Stimulated activated naive CD8-positive, alpha-beta T cell treated with anti-CD3 and anti-CD28 coated beads, Interleukin-15, amount 100 ng/mL, for 72 hours (primary cell): Measurements from ENCODE around the gene CCND1.

Experiments used
- ATAC-seq: fragments of 150-1000 bp; cut with Tn5 transposase; 2 replicates; pipeline ENCODE4 v1.10.0; 2021; ENCODE audit warnings: mild to moderate bottlenecking, moderate library complexity
- DNase-seq, 2 donors: peaks; one replicate each; pipeline ENCODE4 v3.0.0; 2021 to 2022
- H3K27ac Mint-ChIP-seq, 2 donors: one replicate each; pipeline ENCODE4 v1.8.0; 2022; ENCODE audit warnings: mild to moderate bottlenecking in 2 of 2, mixed read lengths in 2 of 2, moderate library complexity in 2 of 2
- H3K27me3 Mint-ChIP-seq: one replicate; pipeline ENCODE4 v1.8.0; 2022; ENCODE audit warnings: mixed read lengths
- H3K4me1 Mint-ChIP-seq: one replicate; pipeline ENCODE4 v1.8.0; 2022; ENCODE audit warnings: mild to moderate bottlenecking, mixed read lengths
- H3K4me3 Mint-ChIP-seq, 2 donors: one replicate each; pipeline ENCODE4 v1.8.0; 2022; ENCODE audit warnings: mild to moderate bottlenecking in 2 of 2, mixed read lengths in 2 of 2, moderate library complexity in 1 of 2
- H3K9me3 Mint-ChIP-seq, 2 donors: one replicate each; pipeline ENCODE4 v1.8.0; 2022; ENCODE audit warnings: mixed read lengths in 2 of 2

Gene CCND1

DNA sequence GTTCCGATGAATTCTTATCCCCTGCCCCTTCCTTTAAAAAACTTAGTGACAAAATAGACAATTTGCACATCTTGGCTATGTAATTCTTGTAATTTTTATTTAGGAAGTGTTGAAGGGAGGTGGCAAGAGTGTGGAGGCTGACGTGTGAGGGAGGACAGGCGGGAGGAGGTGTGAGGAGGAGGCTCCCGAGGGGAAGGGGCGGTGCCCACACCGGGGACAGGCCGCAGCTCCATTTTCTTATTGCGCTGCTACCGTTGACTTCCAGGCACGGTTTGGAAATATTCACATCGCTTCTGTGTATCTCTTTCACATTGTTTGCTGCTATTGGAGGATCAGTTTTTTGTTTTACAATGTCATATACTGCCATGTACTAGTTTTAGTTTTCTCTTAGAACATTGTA, 12.0 kb downstream of the CCND1 start:
- no peak overlapping the region for H3K27ac Mint-ChIP-seq
- H3K4me1 Mint-ChIP-seq, result no peaks in the 10 kb centered on the region
- no peaks in the 10 kb centered on the region for H3K9me3 Mint-ChIP-seq
- H3K4me3 Mint-ChIP-seq, result no peak overlapping the region
- H3K27me3 Mint-ChIP-seq, result no peaks in the 10 kb centered on the region
- ATAC-seq (no peak), DNase-seq (no peak)

DNA sequence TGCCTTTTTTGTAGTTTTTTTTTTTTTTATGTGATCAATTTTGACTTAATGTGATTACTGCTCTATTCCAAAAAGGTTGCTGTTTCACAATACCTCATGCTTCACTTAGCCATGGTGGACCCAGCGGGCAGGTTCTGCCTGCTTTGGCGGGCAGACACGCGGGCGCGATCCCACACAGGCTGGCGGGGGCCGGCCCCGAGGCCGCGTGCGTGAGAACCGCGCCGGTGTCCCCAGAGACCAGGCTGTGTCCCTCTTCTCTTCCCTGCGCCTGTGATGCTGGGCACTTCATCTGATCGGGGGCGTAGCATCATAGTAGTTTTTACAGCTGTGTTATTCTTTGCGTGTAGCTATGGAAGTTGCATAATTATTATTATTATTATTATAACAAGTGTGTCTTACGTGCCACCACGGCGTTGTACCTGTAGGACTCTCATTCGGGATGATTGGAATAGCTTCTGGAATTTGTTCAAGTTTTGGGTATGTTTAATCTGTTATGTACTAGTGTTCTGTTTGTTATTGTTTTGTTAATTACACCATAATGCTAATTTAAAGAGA, 12.5 kb downstream of the CCND1 start:
- H3K27ac Mint-ChIP-seq, result no peak overlapping the region
- no peak overlapping the region for H3K4me3 Mint-ChIP-seq
- H3K27me3 Mint-ChIP-seq, result no peaks in the 10 kb centered on the region
- H3K9me3 Mint-ChIP-seq, result no peaks in the 10 kb centered on the region
- ATAC-seq (no peak), DNase-seq (no peak)
- H3K4me1 Mint-ChIP-seq, result no peaks in the 10 kb centered on the region

DNA sequence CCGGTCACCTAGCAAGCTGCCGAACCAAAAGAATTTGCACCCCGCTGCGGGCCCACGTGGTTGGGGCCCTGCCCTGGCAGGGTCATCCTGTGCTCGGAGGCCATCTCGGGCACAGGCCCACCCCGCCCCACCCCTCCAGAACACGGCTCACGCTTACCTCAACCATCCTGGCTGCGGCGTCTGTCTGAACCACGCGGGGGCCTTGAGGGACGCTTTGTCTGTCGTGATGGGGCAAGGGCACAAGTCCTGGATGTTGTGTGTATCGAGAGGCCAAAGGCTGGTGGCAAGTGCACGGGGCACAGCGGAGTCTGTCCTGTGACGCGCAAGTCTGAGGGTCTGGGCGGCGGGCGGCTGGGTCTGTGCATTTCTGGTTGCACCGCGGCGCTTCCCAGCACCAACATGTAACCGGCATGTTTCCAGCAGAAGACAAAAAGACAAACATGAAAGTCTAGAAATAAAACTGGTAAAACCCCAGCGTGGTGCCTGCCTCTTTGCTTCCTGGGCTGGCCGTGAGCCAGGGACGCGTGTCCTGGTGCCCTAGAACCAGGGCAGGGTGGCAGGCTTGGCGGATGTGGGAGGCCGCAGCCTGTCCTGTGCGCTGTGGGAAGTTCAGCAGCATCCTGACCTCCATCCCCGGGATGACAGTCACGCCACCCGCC, 13.2 kb downstream of the CCND1 start:
- H3K9me3 Mint-ChIP-seq, result no peaks in the 10 kb centered on the region
- DNase-seq (no peak), ATAC-seq (no peak)
- H3K4me1 Mint-ChIP-seq, result no peaks in the 10 kb centered on the region
- no peaks in the 10 kb centered on the region for H3K27me3 Mint-ChIP-seq
- H3K4me3 Mint-ChIP-seq, result no peak overlapping the region
- H3K27ac Mint-ChIP-seq, result no peak overlapping the region

DNA sequence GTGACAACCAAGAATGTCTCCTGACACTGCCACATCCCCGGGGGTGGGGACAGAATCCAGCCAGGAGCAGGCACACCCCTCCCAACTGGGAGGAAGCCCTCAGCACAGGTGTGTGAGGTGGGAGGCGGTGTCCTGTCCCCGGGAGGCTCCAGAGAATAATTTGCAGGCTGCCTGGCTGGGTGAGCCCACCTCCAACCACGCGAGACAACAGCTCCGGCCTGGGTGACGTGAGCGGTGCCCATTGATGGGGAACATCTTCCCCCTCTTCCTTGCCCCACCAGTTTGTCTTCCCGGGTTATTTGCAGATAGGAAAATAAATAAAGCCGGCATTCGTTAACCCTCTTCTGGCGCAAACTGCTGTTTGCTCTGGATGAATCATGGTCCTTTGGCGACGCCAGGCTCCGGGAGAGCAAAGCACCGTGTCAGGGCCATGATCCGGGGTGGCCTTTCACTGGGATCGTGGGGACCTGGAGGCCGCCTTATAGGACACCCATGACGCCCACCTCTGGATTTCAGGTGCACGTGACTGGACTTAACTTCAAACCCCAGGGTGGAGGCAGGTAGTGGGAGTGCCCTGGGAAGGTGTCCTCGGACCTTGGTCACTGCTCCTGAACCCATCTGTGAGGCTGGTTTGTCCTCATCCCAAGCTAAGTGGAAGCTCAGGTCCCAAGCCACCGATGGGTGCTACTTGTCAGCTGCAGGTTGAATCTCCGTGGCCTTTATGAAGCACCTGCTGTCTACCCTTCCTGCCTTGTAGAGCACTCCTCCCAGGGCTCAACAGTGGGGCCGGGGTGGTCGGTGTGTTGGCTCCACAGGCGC, 13.9 kb downstream of the CCND1 start:
- no peak overlapping the region for H3K27ac Mint-ChIP-seq

DNA sequence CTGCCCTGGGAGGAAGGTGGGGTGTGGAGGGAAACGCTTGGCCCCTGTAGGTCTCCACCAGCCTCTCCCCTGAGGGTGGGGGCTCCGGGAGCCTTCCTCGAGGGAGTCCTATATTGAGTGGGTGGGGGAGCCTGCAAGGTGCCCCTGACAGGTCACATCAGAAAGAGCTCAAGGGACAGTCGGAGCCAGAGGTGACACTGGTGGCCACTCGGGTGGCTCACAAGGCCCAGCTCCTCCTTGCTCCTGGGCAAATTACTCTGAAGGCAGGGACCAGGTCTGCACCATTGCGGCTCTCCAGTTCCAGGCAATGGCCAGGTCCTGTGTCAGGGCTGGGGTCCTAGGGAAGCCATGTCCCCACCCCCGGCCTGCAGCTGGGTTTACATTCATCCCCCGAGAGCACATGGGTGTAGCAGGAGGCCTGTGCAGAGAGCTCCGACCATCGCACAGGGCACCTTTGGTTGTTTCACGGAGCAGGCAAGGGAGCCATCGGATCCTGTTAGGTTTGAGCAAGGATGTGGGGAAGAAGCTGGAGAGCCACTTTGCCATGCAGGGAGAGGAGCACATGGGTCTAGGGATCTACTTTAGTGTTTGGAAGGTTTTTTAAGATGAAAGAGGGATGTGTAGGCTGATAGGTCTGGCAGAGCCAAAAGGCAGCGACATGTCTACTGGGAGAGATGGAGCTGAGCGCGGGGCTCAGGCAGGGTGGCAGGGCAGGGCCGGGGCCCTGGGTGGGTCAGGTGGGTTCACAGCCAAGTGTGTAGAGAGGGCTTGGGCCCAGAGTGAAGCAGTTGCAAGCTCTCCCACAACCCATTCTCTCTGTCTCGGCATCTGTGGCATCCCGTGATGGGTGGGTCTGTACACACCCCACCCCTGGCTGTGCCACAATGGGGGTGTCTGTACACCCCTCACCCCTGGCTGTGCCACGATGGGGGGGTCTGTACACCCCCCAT, 14.8 kb downstream of the CCND1 start:
- Mint-ChIP-seq H3K4me1 (no peaks in the 10 kb centered on the region), H3K4me3 (no peak overlapping the region), H3K27ac (peak overlapping the region in 1 of 2 donors; percentile 81), H3K27me3 (no peaks in the 10 kb centered on the region), H3K9me3 (no peaks in the 10 kb centered on the region)
- ATAC-seq (peak; percentile 46), DNase-seq (no peak)

More for the DNA sequence above, 13.9 kb downstream of the CCND1 start:
- DNase-seq (no peak), ATAC-seq (no peak)
- no peak overlapping the region for H3K4me3 Mint-ChIP-seq
- no peaks in the 10 kb centered on the region for H3K27me3 Mint-ChIP-seq
- H3K9me3 Mint-ChIP-seq, result no peaks in the 10 kb centered on the region
- H3K4me1 Mint-ChIP-seq, result no peaks in the 10 kb centered on the region

DNA sequence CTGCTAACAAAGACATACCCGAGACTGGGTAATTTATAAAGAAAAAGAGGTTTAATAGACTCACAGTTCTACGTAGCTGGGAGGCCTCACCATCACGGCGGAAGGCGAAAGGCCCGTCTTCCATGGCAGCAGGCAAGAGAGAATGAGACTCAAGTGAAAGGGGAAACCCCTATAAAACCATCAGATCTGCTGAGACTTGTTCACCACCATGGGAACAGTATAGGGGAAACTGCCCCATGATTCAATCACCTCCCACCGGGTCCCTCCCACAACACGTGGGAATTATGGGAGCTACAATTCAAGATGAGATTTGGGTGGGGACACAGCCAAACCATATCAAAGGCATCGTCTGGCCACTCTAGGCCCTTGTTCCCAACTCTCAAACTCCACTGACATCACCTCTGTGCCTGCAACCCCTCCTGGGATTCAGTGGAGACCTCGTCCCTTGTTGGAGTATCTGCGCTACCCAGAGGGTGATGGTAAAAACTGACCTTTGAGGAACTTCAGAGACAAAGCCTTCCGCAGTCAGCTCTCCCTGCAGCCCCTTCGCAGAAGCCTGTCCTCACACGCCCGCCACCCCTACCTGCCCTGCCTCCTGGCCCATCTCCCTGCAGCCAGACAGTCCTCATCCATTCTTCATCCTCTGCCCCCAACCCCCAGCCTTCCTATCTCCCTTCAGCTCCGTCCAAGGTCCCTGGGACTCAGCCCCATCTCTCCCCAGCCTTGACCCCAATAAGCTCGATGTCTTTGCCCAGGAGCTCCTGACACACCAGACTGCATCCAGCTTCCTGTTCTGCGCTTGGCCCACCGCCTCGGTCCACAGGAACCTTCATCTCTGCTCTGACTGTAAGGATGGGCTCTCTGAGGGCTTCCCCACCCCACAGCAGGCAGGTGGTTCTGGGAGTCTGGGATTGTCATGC, 15.8 kb downstream of the CCND1 start:
- no peaks in the 10 kb centered on the region for H3K9me3 Mint-ChIP-seq
- H3K27me3 Mint-ChIP-seq, result no peaks in the 10 kb centered on the region
- no peak overlapping the region for H3K4me3 Mint-ChIP-seq
- peak overlapping the region; percentile 88 for H3K27ac Mint-ChIP-seq
- ATAC-seq, result no peak
- H3K4me1 Mint-ChIP-seq, result no peaks in the 10 kb centered on the region
- DNase-seq, result no peak

DNA sequence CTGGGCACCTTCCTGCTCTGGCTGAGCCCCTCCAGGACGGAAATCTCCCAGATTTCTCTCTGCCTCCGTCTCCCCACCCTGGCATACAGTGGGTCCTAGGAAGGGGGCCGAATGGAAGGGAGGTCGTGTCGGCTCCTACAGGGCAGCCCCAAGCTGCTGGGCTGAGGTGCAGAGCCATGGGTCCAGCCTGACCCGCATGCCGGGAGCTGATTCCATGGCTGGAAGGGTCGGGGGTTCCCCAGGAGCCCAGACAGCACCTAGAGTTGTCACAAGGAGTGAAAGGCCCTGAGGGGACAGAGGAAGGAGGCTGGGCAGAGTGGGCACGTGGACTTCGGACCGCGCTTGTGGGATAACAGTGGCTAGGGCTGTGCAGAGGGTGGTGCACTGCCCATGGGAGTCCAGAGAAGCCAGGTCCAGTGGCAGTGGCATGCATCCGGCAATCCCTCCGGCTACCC, 16.5 kb downstream of the CCND1 start:
- no peak for ATAC-seq
- Mint-ChIP-seq H3K9me3 (no peaks in the 10 kb centered on the region), H3K4me3 (no peak overlapping the region), H3K4me1 (no peaks in the 10 kb centered on the region), H3K27ac (no peak overlapping the region), H3K27me3 (no peaks in the 10 kb centered on the region)
- no peak for DNase-seq

DNA sequence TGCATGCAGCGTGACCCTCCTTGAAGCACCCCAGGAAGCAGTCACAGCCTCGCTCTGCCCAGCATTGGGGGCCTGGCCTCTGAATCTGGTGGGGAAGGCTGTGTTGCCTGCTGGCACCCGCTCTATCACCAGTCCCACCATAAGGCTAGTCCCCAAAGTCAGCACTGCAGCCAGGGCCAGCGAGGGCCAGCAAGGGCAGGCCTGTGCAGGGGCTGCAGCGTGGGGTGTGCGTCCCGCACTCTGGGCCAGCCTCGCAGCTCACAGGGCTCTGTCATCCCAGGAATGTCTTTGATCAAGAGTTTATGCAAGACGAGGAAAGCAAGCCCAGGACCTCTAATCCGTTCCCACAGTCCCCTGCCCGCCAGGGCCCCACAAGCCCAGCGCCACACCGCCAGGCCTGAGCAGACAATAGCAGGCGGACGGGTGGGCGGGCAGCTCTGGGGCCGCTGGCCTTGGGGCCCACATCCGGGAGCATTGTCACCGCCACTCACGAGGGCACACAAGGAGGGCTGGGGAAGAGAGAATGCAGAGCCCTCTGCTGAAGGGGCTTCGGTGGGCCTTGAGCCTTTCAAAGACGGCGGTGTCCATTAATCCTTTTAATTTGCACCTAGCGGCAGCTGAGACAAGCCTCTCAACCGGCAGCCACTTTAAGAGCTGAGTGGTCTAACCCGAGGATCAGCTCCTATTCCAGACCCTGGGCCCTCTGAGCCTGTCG, 17.1 kb downstream of the CCND1 start:
- ATAC-seq, result no peak

DNA sequence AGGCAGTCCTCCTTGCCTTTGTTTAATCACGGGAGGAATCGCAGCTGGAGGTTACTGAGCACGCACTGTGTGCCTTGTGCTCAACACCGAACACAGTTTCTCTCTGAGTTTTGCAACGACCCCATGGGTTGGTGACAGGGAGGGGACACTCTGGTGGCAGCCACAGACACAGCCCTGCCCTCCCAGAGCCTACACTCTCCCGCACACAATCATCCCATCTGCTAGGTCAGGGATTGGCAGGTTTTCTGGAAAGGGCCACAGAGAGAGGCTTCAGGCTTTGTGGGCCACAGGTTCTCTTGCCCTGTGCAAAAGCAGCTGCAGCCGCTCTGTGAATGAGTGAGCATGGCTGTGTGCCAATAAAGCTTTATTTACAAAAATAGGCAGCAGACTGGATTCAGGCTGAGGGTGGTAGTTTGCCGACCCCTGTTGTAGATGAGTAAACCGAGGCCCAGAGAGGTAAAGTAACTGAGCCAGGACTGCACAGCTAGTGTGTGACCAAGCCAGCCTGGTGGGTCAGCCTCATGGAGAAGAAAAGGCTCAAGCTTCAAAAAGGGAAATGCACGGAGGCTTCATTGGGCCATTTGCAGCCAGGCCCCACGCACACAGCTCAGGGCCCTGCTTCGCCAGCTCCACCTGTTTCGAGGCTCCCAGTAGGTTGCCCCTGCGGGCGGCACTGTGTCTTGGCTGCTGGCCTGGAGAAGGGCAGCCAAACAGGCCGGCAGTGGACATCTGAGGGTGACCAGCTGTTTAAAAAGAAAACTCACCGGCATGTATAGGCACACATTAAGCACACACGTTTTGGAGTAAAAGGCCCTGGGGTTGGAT, 17.9 kb downstream of the CCND1 start:
- no peaks in the 10 kb centered on the region for H3K9me3 Mint-ChIP-seq
- no peak overlapping the region for H3K4me3 Mint-ChIP-seq
- no peaks in the 10 kb centered on the region for H3K27me3 Mint-ChIP-seq
- DNase-seq (no peak), ATAC-seq (no peak)
- no peaks in the 10 kb centered on the region for H3K4me1 Mint-ChIP-seq
- no peak overlapping the region for H3K27ac Mint-ChIP-seq

More for the DNA sequence above, 17.1 kb downstream of the CCND1 start:
- DNase-seq, result no peak
- Mint-ChIP-seq H3K4me1 (no peaks in the 10 kb centered on the region), H3K4me3 (no peak overlapping the region), H3K27ac (peak overlapping the region in 1 of 2 donors; percentile 63), H3K27me3 (no peaks in the 10 kb centered on the region), H3K9me3 (no peaks in the 10 kb centered on the region)

DNA sequence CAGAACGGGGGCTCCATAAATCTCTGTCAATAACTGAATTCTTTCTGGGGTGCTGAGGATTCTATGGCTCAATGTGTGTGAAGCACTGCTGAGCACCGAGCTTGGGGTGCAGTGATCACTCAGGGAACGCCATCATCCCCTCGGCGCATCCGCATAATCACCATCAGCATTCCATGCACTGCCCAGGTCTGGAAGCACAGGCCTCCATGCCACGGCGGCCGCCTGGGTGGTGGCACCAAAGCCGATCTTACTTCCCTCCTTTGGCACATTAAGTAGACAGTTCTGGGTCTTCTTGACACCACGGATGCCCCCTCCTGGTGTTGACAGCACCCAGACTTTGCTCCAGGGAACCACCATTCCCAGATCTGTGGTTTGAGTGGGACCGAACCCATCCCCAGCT, 18.6 kb downstream of the CCND1 start:
- ATAC-seq (no peak), DNase-seq (no peak)
- H3K27ac Mint-ChIP-seq, result no peak overlapping the region
- H3K4me1 Mint-ChIP-seq, result no peaks in the 10 kb centered on the region
- no peaks in the 10 kb centered on the region for H3K27me3 Mint-ChIP-seq
- no peaks in the 10 kb centered on the region for H3K9me3 Mint-ChIP-seq
- no peak overlapping the region for H3K4me3 Mint-ChIP-seq

DNA sequence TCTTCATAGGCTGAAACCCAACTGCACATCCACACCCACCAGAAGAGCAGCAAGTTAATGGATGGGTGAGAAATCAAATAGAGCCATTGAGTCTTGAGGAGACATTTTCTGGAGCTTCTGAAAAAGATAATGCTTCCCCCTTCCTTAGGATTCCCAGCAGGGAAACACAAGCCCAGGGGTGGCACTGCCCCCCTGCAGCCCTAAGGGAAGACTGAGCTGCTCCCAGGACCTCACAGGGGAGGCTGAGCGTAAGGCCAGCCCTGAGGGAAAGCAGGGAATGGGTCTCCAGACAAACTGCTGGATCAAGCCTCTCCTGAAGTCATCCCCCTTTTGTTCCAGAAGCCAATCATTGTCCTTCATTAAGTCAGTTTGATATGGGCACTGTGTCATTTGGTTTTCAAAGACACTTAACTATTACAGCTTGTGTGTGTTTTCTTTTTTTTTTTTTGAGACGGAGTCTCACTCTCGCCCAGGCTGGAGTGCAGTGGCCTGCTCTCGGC, 19.1 kb downstream of the CCND1 start:
- Mint-ChIP-seq H3K4me3 (no peak overlapping the region), H3K4me1 (no peaks in the 10 kb centered on the region), H3K27me3 (no peaks in the 10 kb centered on the region), H3K9me3 (no peaks in the 10 kb centered on the region), H3K27ac (peak overlapping the region in 1 of 2 donors; percentile 87)
- DNase-seq, result no peak
- no peak for ATAC-seq

DNA sequence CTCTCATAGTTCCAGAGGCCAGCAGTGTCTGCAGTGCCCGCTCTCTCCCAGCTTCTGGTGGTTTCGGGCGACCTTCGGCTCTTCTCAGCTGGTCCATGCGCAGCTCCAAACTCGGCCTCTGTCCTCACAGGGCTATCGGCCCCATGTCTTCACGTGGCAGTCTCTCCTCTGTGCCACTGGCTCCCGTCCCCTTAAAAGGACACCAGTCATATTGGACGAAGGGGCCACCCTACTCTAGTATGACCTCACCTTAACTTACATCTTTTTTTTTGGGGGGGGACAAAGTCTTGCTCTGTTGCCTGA, 20.4 kb downstream of the CCND1 start:
- Mint-ChIP-seq H3K27me3 (no peaks in the 10 kb centered on the region), H3K4me3 (no peak overlapping the region)

DNA sequence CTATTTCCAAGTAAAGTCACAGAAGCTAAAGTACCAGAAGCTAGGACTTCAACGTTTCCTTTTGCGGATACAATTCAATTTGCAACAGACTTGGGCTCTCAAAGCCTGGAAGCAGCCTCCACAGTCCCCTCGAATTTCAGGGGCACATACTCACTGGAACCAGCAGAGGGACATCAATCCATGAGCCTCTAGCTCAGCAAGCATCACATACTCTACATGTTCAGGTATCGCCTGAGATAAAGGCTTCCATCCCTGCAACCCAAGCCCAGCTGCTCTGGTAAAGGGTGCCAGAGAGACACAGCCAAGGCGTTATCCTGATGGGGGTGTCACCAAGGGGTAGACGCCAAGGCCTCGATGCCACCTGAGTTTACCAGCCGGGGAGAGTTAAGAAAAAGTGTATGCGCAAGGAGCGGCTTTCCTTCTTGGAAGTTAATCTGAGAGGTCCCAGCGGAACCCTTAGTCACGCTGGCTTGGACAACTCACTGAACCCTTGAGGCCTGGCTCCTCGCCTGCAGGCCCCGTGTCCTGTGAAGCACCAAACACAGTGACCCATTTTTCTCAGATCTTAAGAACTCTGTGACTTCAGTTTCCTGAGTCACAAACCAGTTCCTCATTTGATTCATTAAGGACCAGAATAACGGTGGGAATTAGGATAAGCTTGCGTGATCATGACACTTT, 21.2 kb downstream of the CCND1 start:
- Mint-ChIP-seq H3K4me3 (no peak overlapping the region), H3K27me3 (no peaks in the 10 kb centered on the region), H3K27ac (peak overlapping the region in 1 of 2 donors; percentile 48), H3K9me3 (no peaks in the 10 kb centered on the region), H3K4me1 (no peaks in the 10 kb centered on the region)
- DNase-seq (no peak), ATAC-seq (no peak)

More for the DNA sequence above, 20.4 kb downstream of the CCND1 start:
- ATAC-seq (no peak), DNase-seq (no peak)
- H3K4me1 Mint-ChIP-seq, result no peaks in the 10 kb centered on the region
- H3K9me3 Mint-ChIP-seq, result no peaks in the 10 kb centered on the region
- H3K27ac Mint-ChIP-seq, result no peak overlapping the region
